ENCODE measurements around the gene SWT1. TPM values are rescaled to one million over a fixed set of nuclear protein-coding genes. Genes with fewer than 3 reads are reported as not detected.

Gene SWT1
- total and polyA plus RNA-seq, 2 of the 13 experiments (the other 11 are each of a cell fraction or from before 2014, with no cell fraction given) = 1.7 to 2.5 TPM

GRCh38 chr1:185318431-185319138 is 161.6 kb downstream of the SWT1 start:
- Histone ChIP-seq H4K20me1 (ENCODE audit: insufficient read depth, low read length) (peaks cover 24% of the 10 kb centered on the region), H3K27ac (ENCODE audit: extremely low read length, insufficient read depth, low read length) (peak overlapping the region; percentile 92), H3K9ac (ENCODE audit: insufficient read depth, low read depth, low read length) (peak overlapping the region; percentile 72; the same call in 1 of the 2 replicates), H3K27me3 (ENCODE audit: control insufficient read depth in 1 of 2, insufficient read depth in 2 of 2, low read length in 2 of 2) (no peaks in the 10 kb centered on the region), H3K4me3 (replicated peaks in 1 of 3; ENCODE audit: insufficient read depth in 1 of 3, low read depth in 2 of 3, low read length in 3 of 3) (no peak overlapping the region), H3K9me3 (ENCODE audit: low read length) (no peaks in the 10 kb centered on the region), H3K4me1 (ENCODE audit: insufficient read depth, low read length) (peaks cover 37% of the 10 kb centered on the region), H3K4me2 (ENCODE audit: low read depth, low read length) (peak overlapping the region; percentile 92), H3K36me3 (replicated peaks in 1 of 2; ENCODE audit: control insufficient read depth in 1 of 2, insufficient read depth in 2 of 2, low read length in 2 of 2) (no peaks in the 10 kb centered on the region), H2AFZ (ENCODE audit: low read length) (no peak overlapping the region), H3K79me2 (ENCODE audit: insufficient read depth, low read length) (peaks cover 36% of the 10 kb centered on the region)
- 91% methylated on average over 10 of the region's 10 CpGs for WGBS (ENCODE audit: low lambda C conversion rate)
- FAIRE-seq (no peak), ATAC-seq (no peak), DNase-seq (ENCODE audit: low spot score) (no peak)
- TF ChIP-seq ZFP1 (CRISPR knock-in tag; IDR thresholded peaks at IDR 0.05) (no peak), SIN3A (IDR thresholded peaks at IDR 0.05; ENCODE audit: borderline replicate concordance, low read depth, low read length) (no peak), ZSCAN21 (CRISPR knock-in tag; IDR thresholded peaks at IDR 0.05; ENCODE audit: borderline replicate concordance) (no peak), FOXA3 (CRISPR knock-in tag; IDR thresholded peaks at IDR 0.05) (no peak), TBX3 (IDR thresholded peaks at IDR 0.05; ENCODE audit: borderline replicate concordance) (no peak), CTCF (CRISPR knock-in tag; IDR thresholded peaks at IDR 0.05) (no peak), ZC3H4 (CRISPR knock-in tag; IDR thresholded peaks at IDR 0.05; ENCODE audit: borderline replicate concordance) (no peak), CEBPB (IDR thresholded peaks at IDR 0.05; ENCODE audit: borderline replicate concordance, low read depth, low read length) (no peak), JUNB (CRISPR knock-in tag; IDR thresholded peaks at IDR 0.05; ENCODE audit: borderline replicate concordance) (no peak), ZNF691 (CRISPR knock-in tag; IDR thresholded peaks at IDR 0.05; ENCODE audit: borderline replicate concordance, low read depth) (no peak), ZMYM2 (CRISPR knock-in tag; IDR thresholded peaks at IDR 0.05) (no peak), ARNT2 (CRISPR knock-in tag; IDR thresholded peaks at IDR 0.05; ENCODE audit: low read depth) (no peak), PREB (CRISPR knock-in tag; IDR thresholded peaks at IDR 0.05) (no peak), EP300 (IDR thresholded peaks at IDR 0.05; ENCODE audit: low read depth in 2 of 2, low read length in 2 of 2) (no peak), EP300 (CRISPR knock-in tag; IDR thresholded peaks at IDR 0.05; ENCODE audit: borderline replicate concordance) (no peak)
- ChIA-PET CTCF (ENCODE audit: low intra/inter-chr PET ratio, low total read pairs) (no interaction called here), POLR2A (interaction anchor here (1.6 to 2.5 kb wide), 2 partner anchors 19 to 31 kb away, joined by 6 to 13 read pairs; no protein-coding TSS in a partner anchor)
- in situ Hi-C loops (cut with HindIII; ENCODE audit: extremely low pct_ligation_motif_present, low pct_unique_long_range_greater_than_20kb) = loop anchor here (10.0 kb wide), 1 partner anchor 366 kb away; no protein-coding TSS in a partner anchor
- intact Hi-C loops (cut with micrococcal nuclease; ENCODE audit: unreplicated experiment) = loop anchor here (5.0 kb wide), 2 partner anchors 161 to 364 kb away; partner anchors contain the start of genes SWT1 and TRMT1L
- no TSS peak for BruUV-seq (replicated peaks)

Data from HepG2 (cell line).